ENCODE measurements around the gene TBRG4.

- TF ChIP-seq CREB5 (CRISPR knock-in tag; IDR thresholded peaks at IDR 0.05; ENCODE audit: low read depth): no peak
- no peak for TF ChIP-seq RARB (CRISPR knock-in tag; IDR thresholded peaks at IDR 0.05)
- no peak for TF ChIP-seq CSDC2 (CRISPR knock-in tag; IDR thresholded peaks at IDR 0.05)
- no peak for TF ChIP-seq ESRRG (CRISPR knock-in tag; IDR thresholded peaks at IDR 0.05)
- TF ChIP-seq PATZ1 (CRISPR knock-in tag; IDR thresholded peaks at IDR 0.05; ENCODE audit: borderline replicate concordance): no peak
- TF ChIP-seq ZFP30 (CRISPR knock-in tag; IDR thresholded peaks at IDR 0.05): no peak
- no peak for TF ChIP-seq ZNF70 (CRISPR knock-in tag; IDR thresholded peaks at IDR 0.05)
- no peak for TF ChIP-seq TOX (CRISPR knock-in tag; IDR thresholded peaks at IDR 0.05; ENCODE audit: borderline replicate concordance)
- TF ChIP-seq ZFP3 (CRISPR knock-in tag; IDR thresholded peaks at IDR 0.05): no peak
- no peak for TF ChIP-seq ZNF565 (CRISPR knock-in tag; conservative IDR thresholded peaks at IDR 0.05; ENCODE audit: low read depth)
- TF ChIP-seq SNAI2 (CRISPR knock-in tag; IDR thresholded peaks at IDR 0.05): no peak
- no peak for TF ChIP-seq TCF4 (CRISPR knock-in tag; IDR thresholded peaks at IDR 0.05; ENCODE audit: borderline replicate concordance)
Measured at GRCh38 chr7:45073031-45073785, 38.3 kb downstream of the TBRG4 start.
